ENCODE results near the gene ST6GALNAC4. TPM values are rescaled to one million over a fixed set of nuclear protein-coding genes. Genes with fewer than 3 reads are reported as not detected.

ST6GALNAC4 gene
- total RNA-seq, 1 experiment from 2014 or later, result 38.0 TPM

GRCh38 chr9:127919253-127919815 is 2.5 kb upstream of the ST6GALNAC4 start:
- intact Hi-C loops (cut with micrococcal nuclease; ENCODE audit: unreplicated experiment), result no loop called here
- CTCF ChIA-PET, result interaction anchor here (1.5 kb wide), 1 partner anchor 184 kb away, joined by 5 read pairs; the partner anchor contains the start of gene TOR2A

GRCh38 chr9:127918183-127919107 is 1.6 kb upstream of the ST6GALNAC4 start:
- DNase-seq (ENCODE audit: low read depth, low spot score) (no peak), ATAC-seq (no peak)
- H3K4me1 ChIP-seq (ENCODE audit: control insufficient read depth, insufficient read depth, low read length), result peaks cover 36% of the 10 kb centered on the region
- H3K4me3 ChIP-seq (ENCODE audit: low read depth in 2 of 2, low read length in 2 of 2), result no peak overlapping the region
- no peak for TF ChIP-seq POLR2AphosphoS5 (IDR thresholded peaks at IDR 0.05; ENCODE audit: low read depth, low read length)
- peak overlapping the region; percentile 81 for H3K27ac ChIP-seq (ENCODE audit: low read length)
- no TSS peak for BruUV-seq (replicated peaks)
- ChIA-PET POLR2A (no interaction called here), CTCF (interaction anchor here (0.7 kb wide), 1 partner anchor 27 kb away, joined by 3 read pairs; no protein-coding TSS in a partner anchor)
- intact Hi-C loops (cut with micrococcal nuclease; ENCODE audit: unreplicated experiment) (no loop called here), in situ Hi-C loops (cut with HindIII; ENCODE audit: low pct_unique_long_range_greater_than_20kb, low sequenced_read_pairs) (no loop called here)
- H3K9me3 ChIP-seq (ENCODE audit: control insufficient read depth, insufficient read depth, low read depth, low read length), result no peaks in the 10 kb centered on the region
- H3K36me3 ChIP-seq (ENCODE audit: control insufficient read depth, insufficient read depth, low read length), result no peaks in the 10 kb centered on the region
- H3K27me3 ChIP-seq (ENCODE audit: control insufficient read depth, insufficient read depth, low read length), result no peaks in the 10 kb centered on the region

More at GRCh38 chr9:127919253-127919815, 2.5 kb upstream of the ST6GALNAC4 start:
- TF ChIP-seq SIN3A (IDR thresholded peaks at IDR 0.05; ENCODE audit: borderline replicate concordance, insufficient read depth, low read depth, low read length), result no peak
- no peak for TF ChIP-seq TCF7L2 (IDR thresholded peaks at IDR 0.05; ENCODE audit: low read depth, low read length)
- TF ChIP-seq, protein P1, sequence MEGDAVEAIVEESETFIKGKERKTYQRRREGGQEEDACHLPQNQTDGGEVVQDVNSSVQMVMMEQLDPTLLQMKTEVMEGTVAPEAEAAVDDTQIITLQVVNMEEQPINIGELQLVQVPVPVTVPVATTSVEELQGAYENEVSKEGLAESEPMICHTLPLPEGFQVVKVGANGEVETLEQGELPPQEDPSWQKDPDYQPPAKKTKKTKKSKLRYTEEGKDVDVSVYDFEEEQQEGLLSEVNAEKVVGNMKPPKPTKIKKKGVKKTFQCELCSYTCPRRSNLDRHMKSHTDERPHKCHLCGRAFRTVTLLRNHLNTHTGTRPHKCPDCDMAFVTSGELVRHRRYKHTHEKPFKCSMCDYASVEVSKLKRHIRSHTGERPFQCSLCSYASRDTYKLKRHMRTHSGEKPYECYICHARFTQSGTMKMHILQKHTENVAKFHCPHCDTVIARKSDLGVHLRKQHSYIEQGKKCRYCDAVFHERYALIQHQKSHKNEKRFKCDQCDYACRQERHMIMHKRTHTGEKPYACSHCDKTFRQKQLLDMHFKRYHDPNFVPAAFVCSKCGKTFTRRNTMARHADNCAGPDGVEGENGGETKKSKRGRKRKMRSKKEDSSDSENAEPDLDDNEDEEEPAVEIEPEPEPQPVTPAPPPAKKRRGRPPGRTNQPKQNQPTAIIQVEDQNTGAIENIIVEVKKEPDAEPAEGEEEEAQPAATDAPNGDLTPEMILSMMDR (IDR thresholded peaks at IDR 0.05), result no peak
- TF ChIP-seq, protein P2, sequence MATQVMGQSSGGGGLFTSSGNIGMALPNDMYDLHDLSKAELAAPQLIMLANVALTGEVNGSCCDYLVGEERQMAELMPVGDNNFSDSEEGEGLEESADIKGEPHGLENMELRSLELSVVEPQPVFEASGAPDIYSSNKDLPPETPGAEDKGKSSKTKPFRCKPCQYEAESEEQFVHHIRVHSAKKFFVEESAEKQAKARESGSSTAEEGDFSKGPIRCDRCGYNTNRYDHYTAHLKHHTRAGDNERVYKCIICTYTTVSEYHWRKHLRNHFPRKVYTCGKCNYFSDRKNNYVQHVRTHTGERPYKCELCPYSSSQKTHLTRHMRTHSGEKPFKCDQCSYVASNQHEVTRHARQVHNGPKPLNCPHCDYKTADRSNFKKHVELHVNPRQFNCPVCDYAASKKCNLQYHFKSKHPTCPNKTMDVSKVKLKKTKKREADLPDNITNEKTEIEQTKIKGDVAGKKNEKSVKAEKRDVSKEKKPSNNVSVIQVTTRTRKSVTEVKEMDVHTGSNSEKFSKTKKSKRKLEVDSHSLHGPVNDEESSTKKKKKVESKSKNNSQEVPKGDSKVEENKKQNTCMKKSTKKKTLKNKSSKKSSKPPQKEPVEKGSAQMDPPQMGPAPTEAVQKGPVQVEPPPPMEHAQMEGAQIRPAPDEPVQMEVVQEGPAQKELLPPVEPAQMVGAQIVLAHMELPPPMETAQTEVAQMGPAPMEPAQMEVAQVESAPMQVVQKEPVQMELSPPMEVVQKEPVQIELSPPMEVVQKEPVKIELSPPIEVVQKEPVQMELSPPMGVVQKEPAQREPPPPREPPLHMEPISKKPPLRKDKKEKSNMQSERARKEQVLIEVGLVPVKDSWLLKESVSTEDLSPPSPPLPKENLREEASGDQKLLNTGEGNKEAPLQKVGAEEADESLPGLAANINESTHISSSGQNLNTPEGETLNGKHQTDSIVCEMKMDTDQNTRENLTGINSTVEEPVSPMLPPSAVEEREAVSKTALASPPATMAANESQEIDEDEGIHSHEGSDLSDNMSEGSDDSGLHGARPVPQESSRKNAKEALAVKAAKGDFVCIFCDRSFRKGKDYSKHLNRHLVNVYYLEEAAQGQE (IDR thresholded peaks at IDR 0.05; ENCODE audit: insufficient read depth in 1 of 2, low read depth in 2 of 2, low read length in 1 of 2), result no peak
- no peak for TF ChIP-seq POLR2AphosphoS5 (IDR thresholded peaks at IDR 0.05; ENCODE audit: low read depth, low read length)
- BruUV-seq (replicated peaks), result no TSS peak
- POLR2A ChIA-PET, result no interaction called here
- H3K4me3 ChIP-seq (ENCODE audit: low read depth in 2 of 2, low read length in 2 of 2), result no peak overlapping the region
- peak; percentile 79 for ATAC-seq
- H3K4me1 ChIP-seq (ENCODE audit: control insufficient read depth, insufficient read depth, low read length), result peaks cover 36% of the 10 kb centered on the region
- no peaks in the 10 kb centered on the region for H3K9me3 ChIP-seq (ENCODE audit: control insufficient read depth, insufficient read depth, low read depth, low read length)
- H3K27me3 ChIP-seq (ENCODE audit: control insufficient read depth, insufficient read depth, low read length), result no peaks in the 10 kb centered on the region
- no peaks in the 10 kb centered on the region for H3K36me3 ChIP-seq (ENCODE audit: control insufficient read depth, insufficient read depth, low read length)
- H3K27ac ChIP-seq (ENCODE audit: low read length), result peak overlapping the region; percentile 81
- DNase-seq (ENCODE audit: low read depth, low spot score), result peak; percentile 98
- in situ Hi-C loops (cut with HindIII; ENCODE audit: low pct_unique_long_range_greater_than_20kb, low sequenced_read_pairs), result no loop called here

Measured in Panc1 (cell line).